Stimulated activated CD4-positive, alpha-beta T cell treated with anti-CD3 and anti-CD28 coated beads, Interleukin-4, amount 100 ng/mL, for 24 hours (primary cell): ENCODE measurements around the gene HECTD4.

Experiments used
- DNase-seq: peaks from one replicate; pipeline ENCODE4 v3.0.0-alpha.2; 2020

HECTD4 gene

GRCh38 chr12:112314981-112315380 is 67.2 kb downstream of the HECTD4 start:
- DNase-seq, result no peak

GRCh38 chr12:112309797-112310196 is 72.4 kb downstream of the HECTD4 start:
- no peak for DNase-seq

- no peak for DNase-seq
Observed at GRCh38 chr12:112308652-112309051, 73.6 kb downstream of the HECTD4 start.

GRCh38 chr12:112308161-112308560 is 74.1 kb downstream of the HECTD4 start:
- DNase-seq, result no peak

GRCh38 chr12:112307317-112308011 is 74.8 kb downstream of the HECTD4 start:
- DNase-seq, result no peak

- no peak for DNase-seq
Observed at GRCh38 chr12:112305951-112306350, 76.3 kb downstream of the HECTD4 start.

- DNase-seq, result no peak
Observed at GRCh38 chr12:112304436-112304835, 77.8 kb downstream of the HECTD4 start.

GRCh38 chr12:112303799-112304198 is 78.4 kb downstream of the HECTD4 start:
- no peak for DNase-seq

GRCh38 chr12:112303004-112303403 is 79.2 kb downstream of the HECTD4 start:
- DNase-seq, result peak; percentile 61

- no peak for DNase-seq
Observed at GRCh38 chr12:112299704-112300103, 82.5 kb downstream of the HECTD4 start.

GRCh38 chr12:112297188-112297587 is 85.0 kb downstream of the HECTD4 start:
- no peak for DNase-seq

- DNase-seq, result no peak
Observed at GRCh38 chr12:112296183-112296582, 86.0 kb downstream of the HECTD4 start.

GRCh38 chr12:112294793-112295192 is 87.4 kb downstream of the HECTD4 start:
- no peak for DNase-seq

- no peak for DNase-seq
Observed at GRCh38 chr12:112288638-112289037, 93.6 kb downstream of the HECTD4 start.

GRCh38 chr12:112285600-112286401 is 96.4 kb downstream of the HECTD4 start:
- no peak for DNase-seq

- no peak for DNase-seq
Observed at GRCh38 chr12:112283546-112283945, 98.7 kb downstream of the HECTD4 start.

GRCh38 chr12:112282920-112283319 is 99.3 kb downstream of the HECTD4 start:
- no peak for DNase-seq

- no peak for DNase-seq
Observed at GRCh38 chr12:112275836-112276235, 106.4 kb downstream of the HECTD4 start.

- DNase-seq, result no peak
Observed at GRCh38 chr12:112275207-112275606, 107.0 kb downstream of the HECTD4 start.

- DNase-seq, result no peak
Observed at GRCh38 chr12:112270673-112271072, 111.6 kb downstream of the HECTD4 start.

GRCh38 chr12:112266473-112266872 is 115.8 kb downstream of the HECTD4 start:
- no peak for DNase-seq

- DNase-seq, result no peak
Observed at GRCh38 chr12:112261559-112261958, 120.7 kb downstream of the HECTD4 start.

GRCh38 chr12:112258926-112259325 is 123.3 kb downstream of the HECTD4 start:
- no peak for DNase-seq

GRCh38 chr12:112256780-112257179 is 125.5 kb downstream of the HECTD4 start:
- DNase-seq, result no peak
